ENCODE measurements around the gene CCDC9. TPM values are rescaled to one million over a fixed set of nuclear protein-coding genes. Genes with fewer than 3 reads are reported as not detected.

Gene CCDC9
- total RNA-seq, 1 donor from 2014 or later: 35.1 TPM

GRCh38 chr19:47303966-47304365 lies 47.6 kb downstream of the CCDC9 start:
- Mint-ChIP-seq H3K27ac (ENCODE audit: unreplicated experiment) (no peak overlapping the region), H3K9me3 (ENCODE audit: unreplicated experiment) (no peaks in the 10 kb centered on the region), H3K4me1 (ENCODE audit: unreplicated experiment) (peaks cover 19% of the 10 kb centered on the region), H3K27me3 (ENCODE audit: unreplicated experiment) (no peaks in the 10 kb centered on the region), H3K36me3 (ENCODE audit: unreplicated experiment) (no peaks in the 10 kb centered on the region), H3K4me3 (ENCODE audit: unreplicated experiment) (no peak overlapping the region)
- DNase-seq (ENCODE audit: extremely low spot score, unreplicated experiment): no peak
- TF ChIP-seq, protein P1, sequence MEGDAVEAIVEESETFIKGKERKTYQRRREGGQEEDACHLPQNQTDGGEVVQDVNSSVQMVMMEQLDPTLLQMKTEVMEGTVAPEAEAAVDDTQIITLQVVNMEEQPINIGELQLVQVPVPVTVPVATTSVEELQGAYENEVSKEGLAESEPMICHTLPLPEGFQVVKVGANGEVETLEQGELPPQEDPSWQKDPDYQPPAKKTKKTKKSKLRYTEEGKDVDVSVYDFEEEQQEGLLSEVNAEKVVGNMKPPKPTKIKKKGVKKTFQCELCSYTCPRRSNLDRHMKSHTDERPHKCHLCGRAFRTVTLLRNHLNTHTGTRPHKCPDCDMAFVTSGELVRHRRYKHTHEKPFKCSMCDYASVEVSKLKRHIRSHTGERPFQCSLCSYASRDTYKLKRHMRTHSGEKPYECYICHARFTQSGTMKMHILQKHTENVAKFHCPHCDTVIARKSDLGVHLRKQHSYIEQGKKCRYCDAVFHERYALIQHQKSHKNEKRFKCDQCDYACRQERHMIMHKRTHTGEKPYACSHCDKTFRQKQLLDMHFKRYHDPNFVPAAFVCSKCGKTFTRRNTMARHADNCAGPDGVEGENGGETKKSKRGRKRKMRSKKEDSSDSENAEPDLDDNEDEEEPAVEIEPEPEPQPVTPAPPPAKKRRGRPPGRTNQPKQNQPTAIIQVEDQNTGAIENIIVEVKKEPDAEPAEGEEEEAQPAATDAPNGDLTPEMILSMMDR (IDR thresholded peaks at IDR 0.05): no peak

- Mint-ChIP-seq H3K4me3 (ENCODE audit: unreplicated experiment) (peak overlapping the region; percentile 17), H3K27me3 (ENCODE audit: unreplicated experiment) (no peaks in the 10 kb centered on the region), H3K9me3 (ENCODE audit: unreplicated experiment) (no peaks in the 10 kb centered on the region), H3K36me3 (ENCODE audit: unreplicated experiment) (no peaks in the 10 kb centered on the region), H3K27ac (ENCODE audit: unreplicated experiment) (peak overlapping the region; percentile 67), H3K4me1 (ENCODE audit: unreplicated experiment) (peaks cover 28% of the 10 kb centered on the region)
- TF ChIP-seq, protein P1 (IDR thresholded peaks at IDR 0.05): peak; percentile 95
- DNase-seq (ENCODE audit: extremely low spot score, unreplicated experiment): peak; percentile 93
Observed at GRCh38 chr19:47305309-47305751, 49.0 kb downstream of the CCDC9 start.

- Mint-ChIP-seq H3K4me1 (ENCODE audit: unreplicated experiment) (peaks cover 31% of the 10 kb centered on the region), H3K27me3 (ENCODE audit: unreplicated experiment) (no peaks in the 10 kb centered on the region), H3K9me3 (ENCODE audit: unreplicated experiment) (no peaks in the 10 kb centered on the region), H3K27ac (ENCODE audit: unreplicated experiment) (no peak overlapping the region), H3K4me3 (ENCODE audit: unreplicated experiment) (no peak overlapping the region), H3K36me3 (ENCODE audit: unreplicated experiment) (no peaks in the 10 kb centered on the region)
- TF ChIP-seq, protein P1 (IDR thresholded peaks at IDR 0.05): no peak
- no peak for DNase-seq (ENCODE audit: extremely low spot score, unreplicated experiment)
Observed at GRCh38 chr19:47306303-47306702, 50.0 kb downstream of the CCDC9 start.

DNA sequence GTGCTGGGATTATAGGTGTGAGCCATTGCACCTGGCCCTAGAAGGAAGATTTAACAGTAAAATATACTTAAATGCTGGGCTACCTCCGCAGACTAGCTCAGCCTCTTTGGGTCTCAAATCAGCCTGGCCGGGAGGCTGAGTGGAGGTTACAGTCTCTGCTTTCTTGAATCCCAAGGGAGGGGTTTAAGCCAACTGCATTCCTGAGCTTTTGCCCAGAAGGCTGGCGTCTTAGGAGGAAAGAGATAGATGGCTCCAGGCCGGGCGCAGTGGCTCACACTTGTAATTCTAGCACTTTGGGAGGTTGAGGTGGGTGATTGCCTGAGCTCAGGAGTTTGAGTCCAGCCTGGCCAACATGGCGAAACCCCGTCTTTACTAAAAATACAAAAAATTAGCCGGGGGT lies 52.7 kb downstream of the CCDC9 start:
- Mint-ChIP-seq H3K4me3 (ENCODE audit: unreplicated experiment) (no peak overlapping the region), H3K4me1 (ENCODE audit: unreplicated experiment) (peaks cover 31% of the 10 kb centered on the region), H3K36me3 (ENCODE audit: unreplicated experiment) (no peaks in the 10 kb centered on the region), H3K27ac (ENCODE audit: unreplicated experiment) (no peak overlapping the region), H3K9me3 (ENCODE audit: unreplicated experiment) (no peaks in the 10 kb centered on the region), H3K27me3 (ENCODE audit: unreplicated experiment) (no peaks in the 10 kb centered on the region)
- no peak for DNase-seq (ENCODE audit: extremely low spot score, unreplicated experiment)
- TF ChIP-seq, protein P1 (IDR thresholded peaks at IDR 0.05): no peak

- TF ChIP-seq, protein P1 (IDR thresholded peaks at IDR 0.05): no peak
- no peak within 1 kb of the TSS for H3K4me3 Mint-ChIP-seq (ENCODE audit: unreplicated experiment)
- H3K27me3 Mint-ChIP-seq (ENCODE audit: unreplicated experiment): no peaks in the 10 kb centered on the region
- H3K9me3 Mint-ChIP-seq (ENCODE audit: unreplicated experiment): no peaks in the 10 kb centered on the region
- H3K4me1 Mint-ChIP-seq (ENCODE audit: unreplicated experiment): peaks cover 31% of the 10 kb centered on the region
- H3K36me3 Mint-ChIP-seq (ENCODE audit: unreplicated experiment): no peaks in the 10 kb centered on the region
- DNase-seq (ENCODE audit: extremely low spot score, unreplicated experiment): no peak
- no peak within 1 kb of the TSS for H3K27ac Mint-ChIP-seq (ENCODE audit: unreplicated experiment)
Observed at GRCh38 chr19:47309608-47310007, 53.3 kb downstream of the CCDC9 start, which contains the start of gene C5AR1. Gene C5AR1, plus strand, starts transcription at chr19:47309861. Its CDS starts 35 bp downstream, at chr19:47309896.

Data from osteocyte (in vitro differentiated cells).